TTC549 (cell line): ENCODE results near the gene EXD3.

Source experiments
- FAIRE-seq: peaks from 2 replicates; lab custom pipeline; 2012; peaks lifted over from hg19 to GRCh38; lab: Jason Lieb, UNC

The EXD3 gene

DNA sequence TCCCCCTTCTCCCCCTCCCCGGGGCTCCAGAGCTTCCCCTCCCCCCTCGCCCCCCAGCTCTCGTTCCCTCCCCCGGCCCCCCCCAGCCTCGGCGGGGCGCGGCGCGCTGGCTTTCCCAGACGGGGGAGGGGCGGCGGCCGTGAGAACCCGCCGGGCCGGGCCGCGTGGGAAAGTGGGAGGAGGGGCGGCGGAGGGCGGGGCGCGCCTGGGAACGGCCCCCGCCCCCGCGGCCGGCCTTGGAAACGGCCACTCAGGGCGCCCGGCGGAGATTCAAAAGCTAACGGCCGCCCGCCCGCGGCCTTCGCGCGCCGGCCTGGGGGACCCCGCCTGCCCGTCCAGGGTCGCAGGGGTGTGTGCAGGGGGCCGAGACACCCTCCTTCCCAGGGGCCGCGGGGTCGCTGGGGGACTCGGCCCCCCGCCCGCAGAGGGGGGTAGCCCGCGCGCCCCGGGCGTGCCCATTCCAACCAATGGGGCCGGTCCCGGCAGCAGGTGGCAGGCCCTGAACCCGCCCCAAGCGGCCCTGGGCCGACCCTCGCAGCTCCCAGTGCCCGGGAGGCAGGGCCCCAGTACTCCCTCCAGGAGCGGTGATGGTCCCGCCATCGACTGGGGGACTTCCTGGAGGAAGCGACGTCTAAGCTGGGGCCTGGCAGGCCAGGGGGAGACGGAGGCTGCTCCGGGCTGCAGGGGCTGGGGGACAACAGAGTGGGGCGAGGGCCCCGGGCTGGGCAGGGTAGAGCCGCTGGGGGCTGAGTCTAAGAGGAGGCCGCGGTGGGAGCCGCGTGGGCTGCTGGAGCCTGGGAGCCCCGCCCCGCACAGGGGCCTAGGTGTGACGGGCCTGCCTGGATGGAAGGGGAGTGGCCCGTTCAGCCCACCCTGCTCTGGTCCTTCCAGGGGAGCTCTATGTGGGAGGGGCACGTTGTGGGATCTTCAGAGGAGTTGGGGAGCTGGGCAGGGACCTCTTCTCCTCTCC, 106.7 kb downstream of the EXD3 start:
- FAIRE-seq = no peak

DNA sequence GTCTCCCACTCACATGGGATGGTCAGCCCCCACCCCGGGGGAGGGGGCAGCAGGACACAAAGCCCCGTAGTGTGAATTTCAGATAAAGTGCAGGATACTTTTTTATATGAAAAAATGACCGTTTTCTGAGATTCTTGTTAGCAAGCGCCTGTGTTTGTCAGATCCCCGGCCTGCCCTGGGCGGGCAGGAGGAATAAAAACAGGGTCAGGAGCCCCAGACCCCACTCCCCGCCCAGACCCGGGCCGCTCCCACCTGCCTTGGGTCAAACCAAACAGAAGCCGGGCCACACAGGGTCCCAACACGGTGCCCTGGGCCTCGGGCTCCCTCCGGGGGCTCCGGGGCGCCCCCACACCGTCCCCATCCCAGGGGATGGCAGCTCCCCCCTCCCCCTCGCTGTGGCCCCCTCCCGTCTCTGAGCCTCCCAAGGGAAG, 107.4 kb downstream of the EXD3 start:
- FAIRE-seq = no peak

DNA sequence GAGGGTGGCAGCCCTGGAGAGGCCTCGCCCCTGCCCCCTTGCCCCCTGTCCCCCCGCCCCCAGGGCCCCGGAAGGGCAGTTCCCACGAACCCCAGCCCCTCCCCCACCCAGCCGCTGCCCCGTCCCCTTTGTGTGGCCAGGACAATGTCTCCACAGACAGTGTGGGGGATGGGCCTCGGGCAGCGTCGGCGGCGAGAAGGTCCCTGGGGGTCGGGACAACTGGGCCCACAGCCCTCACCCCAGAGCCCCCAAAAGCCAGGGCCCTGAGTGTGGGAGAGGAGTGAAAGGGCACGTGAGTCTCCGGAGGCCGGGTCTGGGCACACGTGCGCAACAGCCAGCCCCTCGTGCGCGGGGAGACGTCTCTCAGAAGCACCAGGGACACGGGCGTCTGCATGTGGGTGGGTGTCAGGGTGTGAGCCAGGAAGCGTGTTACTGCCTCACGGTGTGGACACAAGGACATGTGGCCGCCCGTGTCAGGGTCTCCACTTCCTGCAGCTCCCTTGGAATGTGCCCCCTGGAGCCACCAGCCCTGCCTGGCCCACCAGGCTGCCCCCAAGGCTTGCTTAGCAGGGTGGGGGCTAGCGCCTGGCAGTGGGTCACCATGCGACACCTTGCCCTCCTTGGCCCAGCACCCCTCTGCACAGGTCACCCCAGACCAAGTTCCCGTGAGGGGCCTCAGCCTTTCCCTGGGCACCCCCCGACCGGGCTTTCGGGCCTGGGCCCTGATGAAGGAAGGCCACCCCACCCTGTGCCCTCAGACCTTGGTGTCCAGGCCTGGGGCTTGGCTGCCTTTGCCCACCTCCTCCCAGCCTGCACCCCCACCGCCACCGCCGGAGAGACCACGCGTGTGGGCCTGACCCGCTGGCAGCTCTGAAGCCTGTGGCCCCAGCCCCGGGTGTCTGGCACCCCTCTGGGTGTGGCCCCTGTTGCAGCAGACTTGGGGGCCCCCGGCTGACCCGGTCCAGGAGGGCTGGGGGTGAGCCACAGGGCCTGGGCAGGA, 108.1 kb downstream of the EXD3 start:
- no peak for FAIRE-seq

DNA sequence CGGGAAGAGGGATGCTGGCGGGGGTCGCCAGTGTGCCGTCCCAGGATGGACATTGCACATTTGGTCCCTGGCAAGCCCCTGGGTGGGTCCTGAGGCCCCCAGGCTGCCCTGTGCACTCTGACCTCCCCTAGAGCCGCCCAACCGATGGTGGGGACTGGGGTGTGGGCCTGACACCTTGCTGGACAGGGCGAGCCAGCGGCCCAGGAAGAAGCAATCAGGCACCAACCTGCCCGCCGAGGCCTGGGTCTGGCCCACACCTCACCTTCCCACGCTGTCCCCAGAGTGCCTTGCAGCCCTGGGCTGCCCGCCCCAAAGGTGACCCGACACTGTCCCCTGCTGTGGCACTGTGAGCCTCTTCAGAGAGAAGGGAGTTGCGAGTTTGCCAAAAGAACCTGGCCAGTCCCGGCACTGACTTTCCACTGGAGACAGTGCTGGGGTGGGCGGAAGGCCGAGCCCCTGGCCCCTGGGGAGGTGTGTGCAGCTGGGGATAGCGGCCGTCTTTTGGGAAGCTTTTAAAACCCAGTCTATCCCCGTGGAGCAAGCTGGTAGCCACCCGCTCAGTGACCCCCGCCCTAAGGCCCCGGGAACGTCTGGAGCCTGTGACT, 108.9 kb downstream of the EXD3 start:
- no peak for FAIRE-seq

DNA sequence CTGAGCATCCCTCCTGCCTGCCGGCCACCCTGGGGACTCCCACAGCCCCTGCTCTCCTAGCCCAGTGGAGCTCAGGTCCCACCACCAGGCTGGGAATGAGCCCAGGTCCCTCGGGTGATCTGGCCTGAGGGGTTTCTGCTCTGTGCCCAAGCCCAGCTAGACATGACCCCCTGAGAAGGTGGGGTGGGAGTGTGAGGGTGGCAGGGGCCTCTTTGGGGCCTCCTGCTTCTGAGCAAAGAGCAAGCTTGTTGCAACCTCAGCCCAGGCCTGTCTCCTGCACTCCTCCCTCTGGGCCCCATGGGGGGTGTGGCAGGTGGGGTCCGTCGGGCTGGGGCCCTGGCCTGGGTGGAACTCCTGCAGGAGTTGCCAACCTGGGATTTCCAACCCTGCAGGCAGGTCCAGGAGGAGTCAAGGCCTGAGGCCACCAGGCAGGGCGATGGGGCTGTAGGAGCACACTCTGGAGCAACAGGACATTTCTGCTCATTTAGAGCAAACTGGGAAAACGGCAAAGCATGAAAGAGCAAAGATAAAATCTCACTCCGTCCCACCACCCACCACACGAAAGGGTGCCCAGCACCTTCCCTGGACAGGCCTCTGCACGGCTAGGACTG, 109.5 kb downstream of the EXD3 start:
- no peak for FAIRE-seq

DNA sequence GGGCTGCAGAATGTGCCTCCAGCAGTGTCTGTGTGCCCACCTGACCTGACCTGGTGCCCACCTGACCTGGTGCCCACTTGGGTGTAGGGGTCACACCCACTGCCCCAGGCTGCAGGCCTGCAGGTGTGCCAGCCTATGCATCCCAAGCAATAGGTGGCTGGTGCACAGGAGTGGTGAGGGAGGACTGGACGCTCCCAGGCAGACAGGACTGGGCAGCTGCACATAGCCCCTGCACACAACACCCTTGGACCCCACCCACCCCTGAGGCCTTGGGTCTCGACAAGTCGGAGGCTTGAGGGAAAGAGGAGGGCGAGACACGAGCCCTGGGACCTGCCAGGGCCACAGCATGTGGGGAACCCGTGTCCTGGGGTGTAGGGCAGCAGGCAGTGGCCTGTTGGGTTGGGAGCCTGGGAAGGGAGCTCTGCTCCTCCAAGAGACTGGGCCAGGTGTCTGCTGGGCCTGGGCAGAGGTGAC, 110.1 kb downstream of the EXD3 start:
- FAIRE-seq = no peak

DNA sequence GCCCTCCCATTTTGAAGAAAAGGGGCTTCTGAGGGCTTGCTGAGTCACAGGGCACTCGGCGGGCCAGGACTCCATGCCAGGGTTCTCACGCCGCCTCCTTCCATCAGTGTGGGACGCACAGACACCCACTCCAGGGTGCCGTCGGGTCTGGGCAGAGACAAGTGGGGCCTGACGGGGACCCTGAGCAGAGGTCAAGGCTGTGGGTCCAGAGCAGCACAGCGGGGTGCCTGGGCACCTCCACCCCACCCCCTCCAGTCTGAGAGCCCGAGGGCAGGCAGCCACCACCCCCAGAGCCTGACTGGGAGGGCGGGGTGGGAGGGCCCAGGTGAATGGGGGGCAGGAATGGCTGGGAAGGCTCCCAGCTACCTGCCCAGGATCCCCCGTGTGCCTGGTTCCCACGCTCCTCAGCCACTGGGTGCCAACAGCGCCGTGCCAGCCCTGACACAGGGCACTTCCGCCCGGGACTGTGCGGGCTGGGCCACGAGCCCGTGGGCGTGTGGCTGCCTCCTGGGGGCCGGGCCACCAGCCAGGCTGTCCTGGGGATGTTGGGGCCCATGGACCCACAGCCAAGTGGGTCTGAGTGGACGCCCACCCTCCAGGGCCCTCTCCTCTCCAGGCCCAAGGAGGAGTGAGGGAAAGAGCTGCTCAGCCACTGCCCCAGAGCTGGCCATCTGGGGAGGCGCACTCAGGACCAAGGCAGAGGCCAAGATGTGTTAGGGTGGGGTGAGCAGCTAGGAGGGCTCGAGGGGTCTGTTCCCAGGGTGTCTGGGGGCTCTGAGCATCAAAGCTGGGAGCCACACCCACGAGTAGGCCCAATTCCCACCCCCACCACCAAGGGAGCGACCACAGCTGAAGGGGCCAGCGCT, 110.7 kb downstream of the EXD3 start:
- no peak for FAIRE-seq

DNA sequence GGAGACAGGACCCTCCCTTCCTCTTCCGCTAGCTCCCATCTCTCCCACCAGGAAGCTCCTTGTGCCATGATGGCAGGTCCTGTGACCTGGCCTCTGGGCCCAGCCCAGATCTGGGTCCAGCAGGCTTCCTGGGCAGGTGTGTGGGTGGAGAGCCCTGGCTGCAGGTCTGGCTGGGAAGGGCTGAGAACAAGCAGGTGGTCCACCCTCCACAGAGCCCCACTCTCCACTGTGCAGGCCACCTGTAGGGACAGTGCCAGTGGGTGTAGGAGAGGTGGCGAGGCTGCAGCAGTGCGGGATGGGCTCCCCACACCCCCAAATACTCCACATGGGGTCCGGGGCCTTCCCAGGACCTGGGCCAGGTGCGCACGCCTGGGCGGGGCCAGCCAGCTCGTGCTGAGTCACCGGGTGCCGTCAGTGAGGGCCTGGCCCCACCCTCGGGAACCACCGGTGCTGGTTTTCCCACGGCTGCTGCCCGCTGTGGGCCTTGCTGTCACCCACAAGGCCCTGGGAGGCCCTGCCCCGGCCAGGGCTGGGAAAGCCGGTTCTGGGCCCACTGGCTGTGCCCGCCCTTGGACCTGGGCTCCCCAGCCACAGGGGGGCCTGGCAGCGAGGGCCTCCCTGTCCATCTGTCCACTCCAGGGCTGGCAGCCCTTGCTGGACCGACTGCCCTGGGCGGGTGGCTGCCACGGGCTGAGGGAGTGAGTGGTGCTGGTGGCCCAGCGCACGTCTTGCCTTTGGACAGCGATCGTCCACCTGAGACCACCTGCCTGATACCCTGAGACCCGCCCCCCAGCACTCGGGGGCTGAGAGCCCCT, 111.6 kb downstream of the EXD3 start:
- no peak for FAIRE-seq

DNA sequence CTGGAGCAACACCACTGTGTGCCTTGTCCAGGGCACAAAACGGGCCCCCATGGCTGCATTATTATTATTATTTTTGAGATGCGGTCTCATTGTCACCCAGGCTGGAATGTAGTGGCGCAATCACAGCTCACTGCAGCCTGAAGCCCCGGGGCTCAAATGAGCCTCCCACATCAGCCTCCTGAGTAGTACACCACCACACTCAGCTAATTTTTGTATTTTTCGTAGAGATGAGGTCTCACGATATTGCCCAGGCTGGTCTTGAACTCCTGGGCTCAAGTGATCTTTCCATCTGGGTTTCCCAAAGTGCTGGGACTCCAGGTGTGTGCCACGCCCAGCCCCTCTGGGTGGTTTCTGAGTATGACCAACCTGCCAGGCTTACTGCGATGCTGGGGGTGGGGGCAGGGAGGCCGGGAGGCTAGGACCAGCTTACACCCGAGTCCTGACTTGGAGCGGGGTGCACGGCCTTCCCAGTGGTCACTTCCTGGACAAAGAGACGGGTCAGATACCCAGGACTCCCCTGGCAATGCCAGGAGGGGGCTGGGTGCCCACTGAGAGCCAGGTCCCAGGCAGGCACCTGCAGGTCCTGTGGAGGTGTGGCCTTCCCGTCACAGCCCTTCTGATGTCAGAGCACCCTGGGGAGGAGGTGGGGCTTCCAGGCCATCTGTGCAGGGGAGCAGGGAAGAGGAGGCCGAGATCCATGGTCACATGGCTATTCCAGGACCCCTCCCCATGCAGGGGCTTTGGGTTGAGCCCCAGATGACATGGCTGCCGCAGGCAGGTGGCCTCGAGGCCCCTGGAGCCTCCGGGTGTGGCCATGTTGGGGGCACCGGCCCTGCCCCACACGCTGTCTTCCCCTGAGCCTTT, 112.5 kb downstream of the EXD3 start:
- FAIRE-seq = no peak

DNA sequence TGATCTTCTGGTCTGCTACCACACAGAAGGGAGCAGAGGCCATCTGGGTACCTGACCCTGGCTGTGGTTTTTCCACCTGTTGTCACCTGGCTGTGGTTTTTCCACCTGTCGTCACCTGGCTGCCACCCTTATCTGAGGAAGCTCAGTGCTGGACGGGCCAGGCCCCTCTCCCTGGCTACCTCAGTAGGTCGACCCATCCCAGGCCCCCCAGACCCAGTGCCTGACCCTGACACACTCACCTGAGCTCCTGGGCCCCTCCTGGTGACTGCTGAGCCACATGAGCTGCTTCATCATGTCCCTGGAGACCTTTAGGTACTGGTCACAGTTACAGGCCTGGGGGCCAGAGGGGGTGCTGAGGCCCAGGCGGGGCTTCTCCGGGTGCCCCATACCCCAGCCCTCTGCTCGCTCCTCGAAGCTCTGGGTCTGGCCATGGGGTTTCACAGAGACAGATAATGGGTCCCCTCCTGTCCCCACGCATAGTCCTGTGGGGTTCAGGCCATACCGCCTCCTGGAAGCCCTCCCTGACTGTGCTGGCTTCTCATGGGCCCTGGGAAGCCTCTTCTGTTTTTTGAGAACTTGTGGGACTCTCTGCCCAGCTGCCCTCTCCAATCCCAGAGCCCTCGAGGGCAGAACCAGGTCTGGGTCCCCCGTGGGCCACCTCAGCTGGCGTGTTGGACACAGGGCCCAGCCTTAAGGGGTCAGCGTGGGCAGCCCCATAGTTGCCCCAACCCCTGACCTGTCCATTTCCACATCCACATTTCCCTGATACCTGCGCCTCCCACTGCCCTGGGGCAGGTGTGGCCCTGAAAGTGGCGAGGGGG, 113.4 kb downstream of the EXD3 start:
- no peak for FAIRE-seq

DNA sequence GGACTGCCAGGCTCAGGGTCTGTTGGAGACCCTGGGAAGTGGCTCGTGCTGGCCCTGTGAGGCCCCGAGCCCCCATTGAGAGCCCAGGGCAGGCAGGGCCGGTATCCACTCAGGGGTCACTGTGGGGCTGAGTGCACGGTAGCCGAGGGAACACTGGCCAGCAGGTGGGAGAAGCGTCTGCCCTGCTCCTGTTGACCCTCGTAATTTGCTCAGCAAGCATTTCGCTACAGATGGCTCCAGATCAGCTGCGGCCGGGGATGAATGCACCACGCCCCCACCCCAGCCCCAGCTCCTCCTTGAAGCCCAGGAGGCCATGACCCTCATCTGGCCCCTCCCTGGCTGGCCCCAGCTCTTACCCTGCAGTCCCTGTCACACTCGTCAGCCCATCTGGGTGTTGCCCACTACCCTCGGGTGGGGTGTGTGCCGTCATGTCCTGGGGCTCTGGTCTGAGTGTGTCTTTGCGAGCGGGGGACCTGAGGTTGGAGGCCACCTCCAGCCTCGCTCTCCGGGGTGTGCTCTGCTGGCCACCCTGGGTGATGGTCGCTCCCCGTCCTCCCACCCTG, 114.8 kb downstream of the EXD3 start:
- no peak for FAIRE-seq

DNA sequence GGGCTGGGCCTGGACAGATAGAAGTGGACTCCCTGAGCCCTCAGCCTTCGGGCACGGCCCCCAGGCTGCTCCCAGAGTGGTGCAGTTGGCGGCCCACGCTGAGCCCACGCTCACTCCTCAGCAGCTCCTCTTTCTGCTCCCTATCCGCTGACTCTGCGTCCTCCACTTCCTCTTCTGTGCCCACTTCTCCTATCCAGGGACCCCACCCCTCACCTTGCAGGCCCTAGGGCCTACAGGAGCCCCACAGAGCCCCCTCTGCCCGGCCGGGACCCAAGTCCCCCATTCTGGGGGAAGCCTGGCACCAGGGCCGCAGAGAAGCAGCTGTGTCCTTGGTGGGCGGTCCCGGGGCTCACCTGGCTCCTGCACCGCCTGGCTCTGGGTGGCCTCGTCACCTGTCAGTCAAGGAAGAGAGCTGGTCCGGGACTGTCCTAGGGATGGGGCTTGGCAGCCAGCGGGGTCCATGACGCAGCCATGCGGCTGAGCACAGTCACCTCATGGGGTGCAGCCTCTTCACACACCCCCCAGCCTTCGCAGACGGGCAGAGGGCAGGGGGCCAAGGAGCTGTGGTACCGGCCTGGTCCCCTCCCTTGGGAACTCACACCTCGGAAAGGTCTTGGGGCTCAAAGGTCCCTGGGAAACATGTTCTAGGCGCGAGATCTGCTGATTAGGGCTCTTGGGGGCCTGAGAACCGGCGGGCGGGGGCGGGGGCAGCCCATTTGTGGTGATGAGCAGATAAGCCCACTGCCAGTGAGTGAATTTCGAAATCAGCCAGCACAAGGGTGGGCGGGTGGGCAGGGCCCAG, 115.5 kb downstream of the EXD3 start:
- FAIRE-seq = no peak

DNA sequence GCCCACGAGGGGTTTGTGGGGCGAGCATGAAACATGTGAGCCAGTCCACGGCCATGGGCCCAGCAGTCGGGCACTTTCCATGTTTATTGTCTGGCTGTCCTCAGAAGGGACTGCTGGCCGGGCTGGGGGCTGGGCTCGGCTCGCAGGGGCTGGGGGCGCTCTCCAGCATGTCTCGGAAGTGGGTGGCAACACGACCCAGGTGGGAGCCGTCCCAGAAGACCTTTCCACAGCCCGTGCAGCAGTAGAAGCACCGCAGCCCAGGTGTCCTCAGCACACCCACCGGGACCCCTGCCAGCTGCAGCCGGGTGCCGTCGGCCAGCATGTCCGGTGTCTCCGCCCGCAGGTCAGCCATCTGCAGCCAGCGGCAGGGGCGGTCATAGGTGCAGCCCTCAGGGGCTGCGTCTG, 116.1 kb downstream of the EXD3 start:
- no peak for FAIRE-seq

DNA sequence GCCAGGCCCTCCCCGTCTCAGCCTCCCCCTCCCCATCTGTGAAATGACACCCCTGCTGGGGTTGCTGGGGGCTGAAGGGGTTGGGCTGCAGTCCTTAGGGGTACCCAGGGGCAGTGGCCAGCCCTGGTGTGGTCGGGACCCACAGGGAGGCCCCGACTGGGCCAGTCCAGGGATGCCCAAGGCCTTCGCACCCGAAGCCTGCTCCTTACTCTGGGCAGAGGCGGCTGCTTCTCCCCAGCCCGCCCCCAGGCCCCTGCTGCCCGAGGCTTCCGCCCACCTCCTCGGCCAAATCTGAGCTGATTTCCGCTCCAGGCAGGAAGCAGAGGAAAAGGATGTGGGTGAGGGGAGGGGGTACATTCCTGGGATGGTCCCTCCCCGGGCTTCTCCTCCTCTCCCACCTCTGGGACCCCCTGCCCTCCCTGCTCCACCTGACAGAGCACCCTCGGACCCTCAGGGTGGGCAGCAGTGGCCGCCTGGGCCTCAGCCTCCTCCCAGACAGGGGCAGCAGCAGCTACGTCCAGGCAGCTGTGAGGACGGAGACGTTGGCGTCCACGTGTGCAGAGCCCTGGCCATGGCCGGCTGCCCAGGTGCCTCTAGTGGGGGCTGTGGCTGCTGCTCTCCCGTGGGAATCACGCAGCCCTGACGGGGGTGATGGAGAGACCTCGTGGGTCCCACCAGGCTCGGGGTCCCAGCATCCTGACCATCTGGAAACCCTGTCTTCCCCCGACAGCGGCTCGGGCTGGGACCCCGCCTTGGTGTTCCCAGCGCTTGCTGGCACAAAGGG, 116.7 kb downstream of the EXD3 start:
- FAIRE-seq = no peak

DNA sequence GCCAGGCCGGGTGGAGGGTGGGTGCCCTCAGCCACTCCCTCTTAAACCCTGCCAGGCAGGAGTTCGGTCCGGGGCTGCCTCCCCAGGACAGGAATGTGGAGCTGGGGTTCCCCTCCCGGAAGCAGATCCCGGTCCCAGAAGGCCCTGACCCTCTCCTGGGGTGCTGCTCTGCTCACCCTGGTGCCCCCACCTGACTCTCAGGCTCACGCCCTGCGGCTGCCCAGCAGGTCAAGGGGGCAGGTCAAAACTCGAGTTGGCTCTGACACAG, 117.2 kb downstream of the EXD3 start:
- FAIRE-seq = no peak

DNA sequence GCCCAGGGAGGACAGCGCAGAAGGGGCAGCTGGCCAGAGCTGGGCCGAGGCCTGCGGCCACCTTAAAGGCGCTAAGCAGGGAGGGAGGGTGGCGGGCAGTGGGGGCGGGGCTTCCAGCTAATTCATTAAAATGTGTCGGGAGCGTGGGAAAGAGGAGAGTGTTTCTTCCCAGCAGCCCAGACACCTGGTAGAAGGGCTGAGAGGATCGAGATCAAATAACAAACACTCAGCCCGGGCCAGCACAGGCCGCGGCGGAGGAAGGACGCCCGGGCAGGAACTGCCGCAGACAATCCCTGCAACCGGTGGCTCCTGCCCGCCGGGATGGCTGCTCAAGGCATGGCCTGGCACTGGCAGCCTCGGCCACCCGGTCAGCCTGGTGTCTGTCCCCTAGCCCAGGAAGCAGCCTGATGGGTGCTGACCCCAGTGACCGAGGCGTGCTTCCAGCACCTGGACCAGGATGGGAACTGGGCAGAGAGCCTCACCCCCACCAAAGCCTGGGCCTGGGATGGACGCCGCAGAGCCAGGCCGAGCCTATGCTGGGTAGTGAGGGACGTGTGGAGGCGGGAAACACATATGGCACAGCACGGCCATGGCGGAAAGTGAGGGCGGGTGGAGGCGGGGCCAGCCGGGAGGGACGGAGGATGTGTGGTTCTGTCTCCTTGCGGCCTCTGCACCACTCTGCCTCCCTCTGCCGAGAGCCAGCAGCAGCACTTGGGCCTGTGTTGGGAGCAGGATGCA, 117.7 kb downstream of the EXD3 start:
- no peak for FAIRE-seq
